GM12878 (cell line): Measurements from ENCODE around the gene OR5AU1. TPM values are rescaled to one million over a fixed set of nuclear protein-coding genes. Genes with fewer than 3 reads are reported as not detected.

Source experiments
- ATAC-seq: fragments of 200-7000 bp; cut with Tn5 transposase; 3 replicates; pipeline ENCODE4 v1.9.1; 2020; ENCODE audit warnings: mild to moderate bottlenecking, moderate library complexity
- BruUV-seq: library from RNA; stranded (reverse); fragments of 400-500 nt; replicated peaks from 2 replicates; lab custom pipeline; 2021; lab: Mats Ljungman, UMichigan
- CTCF ChIA-PET: fragments of 300-600 bp; sonication (Branson Sonifier 250); formaldehyde crosslinking; extraction: SDS; loops from one replicate; lab custom pipeline; 2021; ENCODE audit warnings: inconsistent platforms; lab: Yijun Ruan, JAX
- POLR2A ChIA-PET: fragments of 350-600 bp; formaldehyde crosslinking; extraction: SDS; loops from one replicate; lab custom pipeline; 2021; ENCODE audit warnings: inconsistent platforms; lab: Charles Lee
- RAD21 ChIA-PET: fragments of 300-600 bp; sonication (Branson Sonifier 250); formaldehyde crosslinking; loops from one replicate; lab custom pipeline; 2023; ENCODE audit warnings: antibody characterized with exemption; ENCODE audit not compliant: unreplicated experiment; lab: Charles Lee
- SMC1A ChIA-PET: fragments of 300-600 bp; sonication (Branson Sonifier 250); formaldehyde crosslinking; loops from one replicate; lab custom pipeline; 2023; ENCODE audit not compliant: unreplicated experiment, uncharacterized antibody; lab: Charles Lee
- DNase-seq: peaks from one replicate; pipeline ENCODE4 v3.0.0-alpha.2; 2011; ENCODE audit warnings: low read depth, low spot score
- FAIRE-seq: peaks from 3 replicates; lab custom pipeline; 2011; peaks lifted over from hg19 to GRCh38; lab: Jason Lieb, UNC
- H2AFZ ChIP-seq: 2 replicates; pipeline ENCODE4 v1.6.0; 2011; ENCODE audit warnings: low read depth, low read length, control low read depth; ENCODE audit not compliant: control insufficient read depth
- H3K27ac ChIP-seq: 2 replicates; pipeline ENCODE4 v1.5.1; 2011; ENCODE audit warnings: control low read depth; ENCODE audit not compliant: control insufficient read depth, insufficient read depth
- H3K27me3 ChIP-seq, 2 experiments: replicated peaks in 1 of 2; 2 replicates each; pipeline versions ENCODE4 v1.6.0 to v1.6.1; 2011; ENCODE audit warnings: low read length in 1 of 2; ENCODE audit not compliant: control insufficient read depth in 2 of 2, insufficient read depth in 2 of 2
- H3K36me3 ChIP-seq, 2 experiments: 2 replicates each; pipeline ENCODE4 v1.5.1; 2011; ENCODE audit warnings: low read length in 1 of 2; ENCODE audit not compliant: control insufficient read depth in 2 of 2, insufficient read depth in 2 of 2
- H3K4me1 ChIP-seq: 2 replicates; pipeline ENCODE4 v1.6.1; 2011; ENCODE audit warnings: mild to moderate bottlenecking, low read length, moderate library complexity, mixed read lengths; ENCODE audit not compliant: control insufficient read depth, insufficient read depth
- H3K4me2 ChIP-seq: 2 replicates; pipeline ENCODE4 v1.6.0; 2011; ENCODE audit warnings: control low read depth; ENCODE audit not compliant: control insufficient read depth, insufficient read depth
- H3K4me3 ChIP-seq: fragments of 200-600 bp; sonication (generic); 2 replicates; pipeline ENCODE4 v1.5.1; 2016
- H3K79me2 ChIP-seq: 2 replicates; pipeline ENCODE4 v1.6.0; 2011; ENCODE audit warnings: low read length; ENCODE audit not compliant: control insufficient read depth, insufficient read depth
- H3K9ac ChIP-seq: 2 replicates; pipeline ENCODE4 v1.8.0; 2011; ENCODE audit warnings: low read length, control low read depth, mixed read lengths; ENCODE audit not compliant: control insufficient read depth, insufficient read depth
- H3K9me3 ChIP-seq: replicated peaks from 3 replicates; pipeline ENCODE4 v1.5.1; 2011; ENCODE audit warnings: mild to moderate bottlenecking, low read length; ENCODE audit not compliant: control insufficient read depth, insufficient read depth
- H4K20me1 ChIP-seq: 2 replicates; pipeline ENCODE4 v1.6.0; 2011; ENCODE audit not compliant: control insufficient read depth, insufficient read depth
- BCL11A ChIP-seq: IDR thresholded peaks from 2 replicates; pipeline ENCODE4 v1.6.1; 2011; ENCODE audit warnings: low read depth, low read length
- JUNB ChIP-seq: IDR thresholded peaks from 2 replicates; pipeline ENCODE4 v1.6.1; 2016; ENCODE audit warnings: antibody characterized with exemption, mild to moderate bottlenecking
- MEF2A ChIP-seq: IDR thresholded peaks from 2 replicates; pipeline ENCODE4 v1.6.1; 2011; ENCODE audit warnings: low read depth, mild to moderate bottlenecking, low read length, moderate library complexity; ENCODE audit not compliant: insufficient read depth
- NFYA ChIP-seq: IDR thresholded peaks from 2 replicates; pipeline ENCODE4 v1.6.1; 2011; ENCODE audit warnings: low read depth, mild to moderate bottlenecking, low read length, improper control_type of control experiment, borderline replicate concordance
- PAX8 ChIP-seq: fragments of 450-650 bp; IDR thresholded peaks from 2 replicates; pipeline ENCODE4 v1.6.1; 2017; ENCODE audit warnings: mild to moderate bottlenecking, moderate library complexity
- POLR2AphosphoS5 ChIP-seq: IDR thresholded peaks from 2 replicates; pipeline ENCODE4 v1.6.1; 2011; ENCODE audit warnings: mild to moderate bottlenecking, low read length, inconsistent platforms
- RUNX3 ChIP-seq: IDR thresholded peaks from 2 replicates; pipeline ENCODE4 v1.6.1; 2012; ENCODE audit warnings: low read length, inconsistent platforms
- ZSCAN29 ChIP-seq: fragments of 450-650 bp; IDR thresholded peaks from 2 replicates; pipeline ENCODE4 v1.6.1; 2017; ENCODE audit warnings: mild to moderate bottlenecking, moderate library complexity
- WGBS: methylation state at CpG from one replicate; pipeline ENCODE4 v1.1.6; 2016; ENCODE audit warnings: low lambda C conversion rate; ENCODE audit not compliant: insufficient replicate concordance, insufficient coverage; ENCODE audit errors: missing lambda C conversion rate; 5-methylcytosine and 5-hydroxymethylcytosine counted together
- in situ Hi-C: fragments of 300-500 bp; cut with MboI; formaldehyde crosslinking; loops from 9 replicates; pipeline ENCODE4 v1.14.3; 2018; ENCODE audit warnings: mixed read lengths
- intact Hi-C: fragments of 100-400 bp; cut with micrococcal nuclease; formaldehyde crosslinking; loops from one replicate; pipeline ENCODE4 v1.14.2; 2022; ENCODE audit not compliant: unreplicated experiment
- polyA plus RNA-seq, 11 experiments: library from polyadenylated mRNA; depleted of rRNA in 4 of 11; unstranded in 6 of 11; stranded (reverse) in 5 of 11; fragments of >200 nt; fragmentation: Nextera tagmentation in 4 of 11; fragmentation: Illumina TruSeq in 1 of 11; extraction: Ambion mirVana in 4 of 11; extraction: Trizol in 1 of 11; gene quantifications; 1 replicate in 1 of 11; 2 replicates in 10 of 11; pipeline versions ENCODE4 v1.2.1 to v1.2.3, GENCODE V29; 2011 to 2016; ENCODE audit warnings: inconsistent platforms in 2 of 11, missing spikeins in 2 of 11, low read depth in 1 of 11
- total RNA-seq, 4 experiments: library from RNA; depleted of rRNA in 3 of 4; stranded (reverse); fragments of >200 nt in 3 of 4; fragmentation: Illumina TruSeq in 1 of 4; extraction: Trizol in 1 of 4; gene quantifications; 2 replicates each; pipeline versions ENCODE4 v1.2.1 to v1.2.3, GENCODE V29; 2013 to 2021
- TF ChIP-seq, protein P1 (sequence below): IDR thresholded peaks from 2 replicates; pipeline ENCODE4 v1.6.1; 2011; ENCODE audit warnings: borderline replicate concordance, low read depth, mild to moderate bottlenecking, moderate library complexity, mixed read lengths, low read length; ENCODE audit not compliant: insufficient read depth; ENCODE audit errors: extremely low read length
- TF ChIP-seq, protein P2 (sequence below): IDR thresholded peaks from 2 replicates; pipeline ENCODE4 v1.6.1; 2012; ENCODE audit warnings: low read depth, low read length, improper control_type of control experiment

The OR5AU1 gene
- total and polyA plus RNA-seq, 10 of the 15 experiments (the other 5 are each of a cell fraction or from before 2014, with no cell fraction given), result not detected

DNA sequence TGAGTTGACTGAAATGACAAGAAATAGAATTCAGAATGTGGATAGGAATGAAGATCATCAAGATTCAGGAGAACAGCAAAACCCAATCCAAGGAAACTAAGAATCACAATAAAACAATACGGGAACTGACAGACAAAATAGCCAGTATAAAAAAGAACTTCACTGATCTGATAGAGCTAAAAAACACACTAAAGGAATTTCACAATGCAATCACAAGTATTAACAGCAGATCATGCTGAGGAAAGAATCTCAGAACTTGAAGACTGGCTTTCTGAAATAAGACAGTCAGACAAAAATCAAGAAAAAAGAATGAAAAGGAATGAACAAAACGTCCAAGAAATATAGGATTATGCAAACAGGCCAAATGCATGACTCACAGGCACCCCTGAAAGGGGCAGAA, 15.3 kb upstream of the OR5AU1 start:
- H3K27me3 ChIP-seq, result no peaks in the 10 kb centered on the region; a peak in 1 of 4 replicates
- H2AFZ ChIP-seq, result no peak overlapping the region
- ATAC-seq, result no peak
- ChIA-PET CTCF (interaction anchor here (0.7 kb wide), 1 partner anchor 11 kb away, joined by 3 read pairs; no protein-coding TSS in a partner anchor), SMC1A (no interaction called here), POLR2A (no interaction called here), RAD21 (no interaction called here)
- no peak for DNase-seq
- intact Hi-C loops, result no loop called here
- TF ChIP-seq BCL11A, result no peak
- no peak for TF ChIP-seq RUNX3
- TF ChIP-seq PAX8, result no peak
- TF ChIP-seq, protein P1, sequence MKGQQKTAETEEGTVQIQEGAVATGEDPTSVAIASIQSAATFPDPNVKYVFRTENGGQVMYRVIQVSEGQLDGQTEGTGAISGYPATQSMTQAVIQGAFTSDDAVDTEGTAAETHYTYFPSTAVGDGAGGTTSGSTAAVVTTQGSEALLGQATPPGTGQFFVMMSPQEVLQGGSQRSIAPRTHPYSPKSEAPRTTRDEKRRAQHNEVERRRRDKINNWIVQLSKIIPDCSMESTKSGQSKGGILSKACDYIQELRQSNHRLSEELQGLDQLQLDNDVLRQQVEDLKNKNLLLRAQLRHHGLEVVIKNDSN, result no peak
- TF ChIP-seq NFYA, result no peak
- no peak for TF ChIP-seq ZSCAN29
- no peak for TF ChIP-seq POLR2AphosphoS5
- TF ChIP-seq MEF2A, result no peak
- no peak for TF ChIP-seq JUNB
- TF ChIP-seq, protein P2, sequence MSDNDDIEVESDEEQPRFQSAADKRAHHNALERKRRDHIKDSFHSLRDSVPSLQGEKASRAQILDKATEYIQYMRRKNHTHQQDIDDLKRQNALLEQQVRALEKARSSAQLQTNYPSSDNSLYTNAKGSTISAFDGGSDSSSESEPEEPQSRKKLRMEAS, result no peak
- no TSS peak for BruUV-seq
- no peaks in the 10 kb centered on the region for H3K79me2 ChIP-seq
- no peak overlapping the region for H3K4me2 ChIP-seq
- H3K36me3 ChIP-seq, result no peaks in the 10 kb centered on the region
- no peaks in the 10 kb centered on the region for H3K9me3 ChIP-seq
- in situ Hi-C loops, result no loop called here
- H3K9ac ChIP-seq, result no peak overlapping the region
- no peak overlapping the region for H3K27ac ChIP-seq
- H4K20me1 ChIP-seq, result no peaks in the 10 kb centered on the region
- no peak overlapping the region for H3K4me3 ChIP-seq
- no peaks in the 10 kb centered on the region for H3K4me1 ChIP-seq
- no peak for FAIRE-seq
- 35% methylated on average over 2 of the region's 2 CpGs for WGBS
